GM12872 (cell line): ENCODE data around the gene PSD4.

ENCODE experiments used
- CTCF ChIP-seq: IDR thresholded peaks from 3 replicates; pipeline ENCODE4 v1.5.1; 2011; ENCODE audit warnings: low read depth, mild to moderate bottlenecking, low read length, moderate library complexity; ENCODE audit not compliant: insufficient read depth

Gene PSD4

GRCh38 chr2:113137827-113138226 is 35.9 kb upstream of the PSD4 start:
- TF ChIP-seq CTCF, result no peak

GRCh38 chr2:113138428-113139322 is 35.1 kb upstream of the PSD4 start:
- peak; percentile 76 for TF ChIP-seq CTCF

GRCh38 chr2:113141451-113141850 is 32.3 kb upstream of the PSD4 start:
- TF ChIP-seq CTCF, result no peak

- no peak for TF ChIP-seq CTCF
Observed at GRCh38 chr2:113142290-113142689, 31.5 kb upstream of the PSD4 start.

- no peak for TF ChIP-seq CTCF
Observed at GRCh38 chr2:113144259-113144658, 29.5 kb upstream of the PSD4 start.

- TF ChIP-seq CTCF, result no peak
Observed at GRCh38 chr2:113148606-113149552, 24.9 kb upstream of the PSD4 start.
